GM18526 (cell line): ENCODE data around the gene AUTS2.

Experiments used
- POLR2A ChIP-seq: IDR thresholded peaks from 3 replicates; pipeline ENCODE4 v1.6.1; 2011; ENCODE audit not compliant: insufficient read length; ENCODE audit errors: extremely low read depth

The AUTS2 gene

DNA sequence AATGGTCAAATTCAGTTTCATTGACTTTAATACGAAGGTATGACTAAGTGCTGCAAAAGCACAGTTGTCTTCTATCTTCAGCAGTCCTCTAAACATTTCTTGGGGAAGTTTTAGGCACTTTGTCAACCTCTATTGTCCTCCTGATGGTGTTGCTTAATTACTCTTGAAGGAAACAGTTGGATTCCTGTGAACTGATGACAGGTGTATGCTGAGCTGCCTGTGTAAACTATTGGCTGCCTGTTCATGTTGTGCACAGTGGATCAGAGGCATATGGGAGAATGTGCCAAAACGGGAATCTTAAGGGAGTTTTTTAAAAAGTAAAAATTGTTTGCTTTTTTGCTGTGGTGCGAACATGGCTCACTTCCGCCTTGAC, 221.0 kb downstream of the AUTS2 start:
- no peak for TF ChIP-seq POLR2A

DNA sequence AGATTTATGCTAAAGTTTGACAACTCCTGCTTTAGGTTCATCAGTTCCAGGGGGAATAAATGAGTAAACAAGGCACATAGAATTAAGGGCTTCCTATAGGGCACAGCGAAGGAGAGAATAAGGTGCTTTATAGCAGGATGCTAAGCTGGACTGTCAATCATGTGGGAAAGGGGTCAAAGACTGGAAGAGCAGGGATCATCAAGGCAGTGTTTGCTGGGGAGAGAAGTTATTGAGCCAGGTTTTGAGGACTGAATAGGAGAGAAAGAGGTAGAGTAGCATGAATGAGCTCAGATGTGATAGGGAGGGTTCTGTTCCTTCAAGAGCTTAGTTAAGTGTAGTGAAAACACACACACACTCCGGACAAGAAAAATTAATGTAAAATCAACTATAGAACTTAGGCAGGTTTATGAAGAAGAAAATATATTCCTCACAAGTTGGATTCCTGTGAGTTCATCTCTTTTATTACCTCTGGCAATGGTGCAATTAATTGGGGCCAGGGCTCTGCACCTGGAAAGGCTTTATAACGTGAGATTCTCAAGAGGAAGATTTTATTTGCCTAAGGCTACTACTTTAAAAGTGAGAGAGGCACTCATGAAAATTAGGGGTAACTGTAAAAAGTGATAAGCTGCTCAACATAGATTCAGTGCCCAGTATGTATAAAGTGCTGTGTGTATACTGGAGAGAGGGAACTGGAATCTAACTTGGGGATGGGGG, 222.4 kb downstream of the AUTS2 start:
- no peak for TF ChIP-seq POLR2A

- no peak for TF ChIP-seq POLR2A
Observed at GRCh38 chr7:69822386-69822785, 224.1 kb downstream of the AUTS2 start.

DNA sequence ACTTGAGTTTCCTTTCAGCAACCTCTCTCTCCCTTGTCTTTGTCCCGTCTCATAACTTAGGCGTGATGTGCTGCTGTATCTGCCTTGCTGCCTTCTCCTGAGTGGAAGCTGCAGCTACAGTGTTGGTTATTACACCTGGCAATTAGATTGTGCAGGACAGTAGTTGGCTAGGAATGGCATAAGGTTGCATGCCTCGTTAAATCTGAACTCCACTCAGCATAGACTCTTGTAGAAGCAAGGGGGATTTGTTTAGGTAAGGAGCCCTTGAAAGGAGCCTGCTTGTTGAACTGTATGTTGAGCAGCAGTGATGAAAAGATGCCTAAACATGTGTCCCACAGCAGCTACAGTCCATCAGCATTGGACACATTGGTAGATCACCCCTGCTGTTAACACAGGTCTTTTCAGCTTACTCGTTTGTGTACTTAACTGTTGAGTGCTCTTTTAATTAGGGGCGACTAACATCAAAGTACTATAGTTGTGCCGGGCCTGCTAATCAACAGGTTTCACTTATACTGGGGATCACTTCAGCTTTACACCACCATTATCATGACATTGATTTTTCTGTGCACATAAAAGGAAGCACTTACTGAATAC, 225.0 kb downstream of the AUTS2 start:
- no peak for TF ChIP-seq POLR2A

DNA sequence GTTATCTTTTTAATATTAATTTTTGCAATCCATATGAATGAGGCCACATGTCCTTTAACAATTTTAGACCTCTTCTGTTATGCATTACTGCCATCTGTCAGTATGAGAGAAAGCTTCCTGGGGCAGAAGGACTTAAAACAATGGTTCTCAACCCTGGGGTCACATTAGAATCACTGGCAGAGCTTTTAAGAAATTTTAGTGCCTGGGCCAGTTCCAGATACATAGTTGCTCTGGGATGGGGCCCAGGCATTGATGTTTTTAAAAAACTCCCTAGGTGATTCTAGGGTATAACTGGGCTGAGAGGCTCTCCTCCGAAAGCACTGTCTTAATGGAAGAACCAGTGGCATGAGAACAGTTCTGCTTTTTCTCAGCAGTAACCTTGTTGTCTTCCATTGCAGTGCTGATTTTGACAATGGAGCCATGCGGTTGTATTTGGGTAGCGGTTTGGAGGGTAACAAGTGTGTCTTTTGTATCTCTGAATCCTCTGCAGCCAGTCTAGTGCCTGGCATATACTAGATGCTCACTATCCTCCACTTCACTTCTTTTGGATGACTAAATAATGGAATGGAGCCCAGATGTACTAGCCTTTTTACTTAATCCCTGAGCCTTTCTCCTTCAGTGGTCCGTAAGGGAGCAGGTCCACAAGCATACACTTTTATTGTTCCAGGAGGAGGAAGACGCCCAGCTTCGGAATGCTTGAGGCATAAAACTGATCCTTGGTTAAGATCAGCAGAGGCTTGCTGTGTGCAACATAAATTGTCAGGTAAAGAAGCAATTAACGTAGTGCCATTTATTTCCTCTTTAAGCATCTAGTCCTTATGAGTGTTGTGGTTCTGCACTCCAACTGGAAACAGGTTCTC, 227.1 kb downstream of the AUTS2 start:
- no peak for TF ChIP-seq POLR2A

GRCh38 chr7:69826283-69826682, 228.0 kb downstream of the AUTS2 start:
- TF ChIP-seq POLR2A = no peak

- TF ChIP-seq POLR2A = no peak
Observed at GRCh38 chr7:69827140-69827539, 228.9 kb downstream of the AUTS2 start.

DNA sequence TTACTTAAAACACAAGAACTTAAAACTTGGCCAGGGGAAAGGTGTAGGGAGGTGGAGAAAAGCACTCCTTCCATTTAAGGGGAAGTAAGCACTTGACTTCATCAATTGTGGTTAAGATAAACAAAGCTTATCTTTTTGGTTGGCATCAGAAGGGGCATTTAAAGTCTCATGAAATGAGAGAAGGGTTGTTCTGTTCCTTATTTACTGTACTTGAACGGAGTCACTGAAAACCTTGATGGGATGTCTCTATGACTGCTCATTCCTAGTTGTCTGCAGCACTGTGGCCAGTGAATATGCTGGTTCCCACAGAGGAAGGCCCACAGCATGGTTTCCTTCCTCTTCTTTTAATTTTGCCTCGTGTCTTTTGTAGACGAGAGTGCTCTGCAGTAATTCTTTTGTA, 229.3 kb downstream of the AUTS2 start:
- TF ChIP-seq POLR2A = no peak

GRCh38 chr7:69832356-69832755, 234.1 kb downstream of the AUTS2 start:
- no peak for TF ChIP-seq POLR2A

- no peak for TF ChIP-seq POLR2A
Observed at GRCh38 chr7:69833964-69834363, 235.7 kb downstream of the AUTS2 start.

GRCh38 chr7:69836702-69837101, 238.4 kb downstream of the AUTS2 start:
- no peak for TF ChIP-seq POLR2A

DNA sequence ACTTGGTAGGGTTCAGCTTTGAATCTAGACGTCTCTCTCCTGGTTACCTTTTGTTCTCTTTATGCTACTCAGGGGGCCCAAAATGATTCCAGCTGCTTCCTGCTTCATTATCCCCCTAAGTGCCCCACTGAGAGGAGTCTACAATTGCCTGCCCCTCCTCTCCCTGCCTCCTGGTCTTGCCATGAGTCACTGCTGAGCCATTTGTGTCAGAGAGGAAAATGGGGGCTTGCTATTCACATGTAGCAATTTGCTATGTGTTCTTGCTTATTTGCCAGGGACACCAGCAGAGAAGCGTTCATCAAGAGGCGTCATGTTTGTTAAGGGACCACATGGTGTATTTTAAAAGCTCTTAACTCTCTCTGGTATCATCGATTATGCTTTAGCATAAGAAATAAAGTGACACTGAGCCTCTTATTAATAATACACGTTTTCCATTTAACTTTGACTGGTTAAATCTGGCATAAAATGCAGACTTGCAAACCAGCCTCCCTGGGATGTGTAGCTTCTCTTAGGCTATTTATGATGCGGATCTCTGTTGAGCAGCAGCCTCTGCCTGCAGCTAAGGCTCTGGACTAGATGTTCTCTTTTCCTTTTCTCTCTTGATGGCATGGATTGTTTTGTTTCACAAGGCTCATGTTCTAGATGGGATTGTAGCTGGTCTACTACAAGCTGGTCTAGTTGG, 239.3 kb downstream of the AUTS2 start:
- TF ChIP-seq POLR2A = no peak

GRCh38 chr7:69839782-69840181, 241.5 kb downstream of the AUTS2 start:
- TF ChIP-seq POLR2A = no peak

GRCh38 chr7:69840248-69840647, 242.0 kb downstream of the AUTS2 start:
- no peak for TF ChIP-seq POLR2A

- TF ChIP-seq POLR2A = no peak
Observed at GRCh38 chr7:69843653-69844052, 245.4 kb downstream of the AUTS2 start.
